SK-N-MC (cell line): ENCODE data around the gene DLG2.

Experiments used
- DNase-seq: peaks from one replicate; pipeline ENCODE4 v3.0.0-alpha.2; 2011; ENCODE audit warnings: low read depth, low spot score
- H3K27ac ChIP-seq: fragments of 200-600 bp; sonication (generic); 2 replicates; pipeline ENCODE4 v1.5.1; 2016; ENCODE audit warnings: mixed run types
- H3K36me3 ChIP-seq: fragments of 200-600 bp; sonication (generic); 2 replicates; pipeline ENCODE4 v1.6.1; 2017; ENCODE audit warnings: antibody characterized with exemption, low read length, mixed read lengths; ENCODE audit not compliant: insufficient read depth
- H3K4me3 ChIP-seq: fragments of 200-600 bp; sonication (generic); 2 replicates; pipeline ENCODE4 v1.5.1; 2016
- H3K9ac ChIP-seq: fragments of 200-600 bp; sonication (generic); 2 replicates; pipeline ENCODE4 v1.8.0; 2017; ENCODE audit warnings: mixed run types, mixed read lengths; ENCODE audit not compliant: insufficient read length
- H3K9me3 ChIP-seq: fragments of 200-600 bp; sonication (generic); 2 replicates; pipeline ENCODE4 v1.6.1; 2017; ENCODE audit warnings: low read depth, mild to moderate bottlenecking, antibody characterized with exemption, low read length, moderate library complexity, mixed read lengths
- EZH2 ChIP-seq: fragments of 200-600 bp; sonication (generic); IDR thresholded peaks from one replicate; pipeline ENCODE4 v1.6.1; 2017; ENCODE audit warnings: antibody characterized with exemption
- FOXP2 ChIP-seq: optimal IDR thresholded peaks from 2 replicates; pipeline ENCODE3; 2011; ENCODE audit warnings: mild to moderate bottlenecking, moderate library complexity; ENCODE audit not compliant: insufficient read depth; ENCODE audit errors: extremely low read length, control extremely low read depth
- POLR2AphosphoS5 ChIP-seq: IDR thresholded peaks from 2 replicates; pipeline ENCODE4 v1.6.1; 2012; ENCODE audit warnings: mild to moderate bottlenecking, low read depth, low read length, borderline replicate concordance

DLG2 gene

GRCh38 chr11:85196968-85197367, 430.2 kb downstream of the DLG2 start:
- Histone ChIP-seq H3K4me3 (no peak overlapping the region), H3K9me3 (no peaks in the 10 kb centered on the region)
- no peak for TF ChIP-seq POLR2AphosphoS5
- no peak for TF ChIP-seq EZH2
- TF ChIP-seq FOXP2 = no peak

GRCh38 chr11:85195934-85196333, 431.2 kb downstream of the DLG2 start:
- Histone ChIP-seq H3K27ac (no peak overlapping the region), H3K36me3 (no peaks in the 10 kb centered on the region), H3K9ac (no peak overlapping the region), H3K4me3 (no peak overlapping the region), H3K9me3 (no peaks in the 10 kb centered on the region)
- DNase-seq = no peak
- TF ChIP-seq POLR2AphosphoS5 (no peak), EZH2 (no peak), FOXP2 (no peak)

More at GRCh38 chr11:85196968-85197367, 430.2 kb downstream of the DLG2 start:
- Histone ChIP-seq H3K27ac (no peak overlapping the region), H3K36me3 (no peaks in the 10 kb centered on the region), H3K9ac (no peak overlapping the region)
- DNase-seq = no peak

DNA sequence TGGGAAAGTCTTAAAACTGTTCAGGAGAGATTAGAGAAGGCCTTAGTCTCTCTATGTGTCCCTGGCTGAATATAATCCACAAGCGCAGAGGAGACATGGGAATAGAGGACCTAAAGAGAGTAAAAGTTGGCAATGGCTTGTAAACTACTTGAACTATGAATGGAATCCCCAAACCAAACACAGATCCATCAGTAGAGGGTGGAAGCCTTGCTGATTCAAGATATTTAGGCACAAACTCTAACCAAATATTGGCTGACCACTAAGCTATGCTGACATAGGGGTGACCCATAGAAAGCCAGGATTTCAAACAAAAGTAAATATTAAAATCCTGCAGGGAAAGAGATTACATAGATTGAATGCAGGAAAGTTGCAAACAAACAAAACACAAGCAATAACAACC, 439.2 kb downstream of the DLG2 start:
- Histone ChIP-seq H3K36me3 (no peaks in the 10 kb centered on the region), H3K9ac (no peak overlapping the region), H3K4me3 (no peak overlapping the region), H3K27ac (no peak overlapping the region), H3K9me3 (no peaks in the 10 kb centered on the region)
- no peak for DNase-seq
- no peak for TF ChIP-seq EZH2
- TF ChIP-seq FOXP2 = no peak
- TF ChIP-seq POLR2AphosphoS5 = no peak

DNA sequence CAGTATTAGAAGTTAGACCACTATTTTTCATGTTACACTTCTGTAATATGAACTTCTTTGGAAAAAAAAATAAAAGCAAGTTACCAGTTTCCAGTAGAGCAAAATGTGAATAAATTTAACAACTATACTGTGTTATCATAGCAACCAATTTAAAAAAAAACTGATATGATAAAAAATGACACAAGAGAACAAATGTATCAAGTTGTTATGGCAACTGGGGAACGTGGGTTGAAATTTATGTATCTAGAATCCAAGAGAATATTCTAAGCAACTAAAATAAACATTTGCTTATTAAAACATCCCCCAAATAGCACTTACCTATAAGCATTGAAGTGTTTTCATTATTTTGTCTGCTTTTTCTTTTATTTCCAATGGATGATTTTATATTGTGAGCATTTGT, 442.4 kb downstream of the DLG2 start:
- no peak overlapping the region for H3K27ac ChIP-seq
- H3K9me3 ChIP-seq = no peaks in the 10 kb centered on the region
- DNase-seq = no peak
- no peak overlapping the region for H3K9ac ChIP-seq
- H3K4me3 ChIP-seq = no peak overlapping the region
- TF ChIP-seq POLR2AphosphoS5 = no peak
- no peak for TF ChIP-seq EZH2
- no peak for TF ChIP-seq FOXP2
- no peaks in the 10 kb centered on the region for H3K36me3 ChIP-seq

- TF ChIP-seq EZH2 (no peak), POLR2AphosphoS5 (no peak), FOXP2 (no peak)
- Histone ChIP-seq H3K9ac (no peak overlapping the region), H3K27ac (no peak overlapping the region), H3K9me3 (no peaks in the 10 kb centered on the region), H3K4me3 (0 out of 2 replicates have a peak overlapping the region, but pooled peaks have one; percentile 0), H3K36me3 (no peaks in the 10 kb centered on the region)
- DNase-seq = peak; percentile 66
Measured at GRCh38 chr11:85182441-85183387, 444.4 kb downstream of the DLG2 start.

GRCh38 chr11:85180528-85180927, 446.6 kb downstream of the DLG2 start:
- H3K9ac ChIP-seq = no peak overlapping the region
- no peak for DNase-seq
- H3K9me3 ChIP-seq = no peaks in the 10 kb centered on the region
- no peak for TF ChIP-seq POLR2AphosphoS5
- no peak for TF ChIP-seq FOXP2
- no peak for TF ChIP-seq EZH2
- no peaks in the 10 kb centered on the region for H3K36me3 ChIP-seq
- no peak overlapping the region for H3K4me3 ChIP-seq
- no peak overlapping the region for H3K27ac ChIP-seq

DNA sequence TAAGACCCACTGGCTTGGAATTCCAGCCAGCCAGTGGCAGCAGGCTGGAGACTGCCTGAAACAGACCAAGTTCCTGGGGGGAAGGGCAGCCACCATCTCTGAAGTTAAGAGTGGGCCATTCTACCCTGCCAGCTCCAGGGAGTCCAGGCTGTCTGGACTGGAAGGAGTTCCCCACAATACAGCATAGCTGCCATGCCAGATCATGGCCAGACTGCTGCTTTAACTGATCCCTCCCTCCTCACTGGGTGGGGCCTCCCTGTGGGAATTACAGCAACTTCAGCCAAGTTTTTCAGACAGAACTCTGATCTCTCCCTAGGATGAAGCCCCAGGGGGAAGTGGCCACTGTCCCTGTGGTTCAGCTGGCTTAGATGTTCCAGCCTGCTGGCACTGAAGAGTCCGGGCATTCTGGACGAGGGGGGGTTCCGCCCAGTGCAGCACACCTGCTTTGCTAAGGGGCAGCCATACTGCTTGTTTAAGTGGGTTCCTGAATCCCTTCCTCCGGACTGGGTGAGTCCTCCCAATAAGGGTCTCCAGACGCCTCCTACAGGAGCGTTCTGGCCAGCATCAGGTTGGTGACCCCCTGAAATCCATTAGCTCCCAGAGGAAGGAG, 455.4 kb downstream of the DLG2 start:
- Histone ChIP-seq H3K9me3 (no peaks in the 10 kb centered on the region), H3K9ac (no peak overlapping the region), H3K4me3 (no peak overlapping the region), H3K36me3 (no peaks in the 10 kb centered on the region), H3K27ac (no peak overlapping the region)
- no peak for DNase-seq
- TF ChIP-seq EZH2 (no peak), FOXP2 (no peak), POLR2AphosphoS5 (no peak)

DNA sequence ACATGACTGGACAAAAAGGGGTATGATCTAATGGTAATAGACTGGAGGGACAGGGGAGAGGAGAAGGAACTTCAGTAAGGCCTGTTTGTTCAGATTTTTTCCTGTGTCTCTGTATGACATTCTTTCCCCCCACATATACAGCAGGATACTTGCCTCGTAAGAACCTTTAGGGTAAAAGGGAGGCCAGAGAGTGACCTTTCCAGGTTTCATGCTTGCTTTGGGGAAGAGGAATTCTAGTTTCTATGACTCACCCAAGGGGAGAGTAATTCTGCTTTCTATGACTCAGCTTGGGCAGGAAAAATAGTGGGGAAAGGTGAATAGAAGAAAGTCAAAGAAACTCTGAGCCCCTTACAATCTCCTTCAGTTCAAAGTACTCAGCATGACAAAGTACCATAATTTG, 457.0 kb downstream of the DLG2 start:
- TF ChIP-seq POLR2AphosphoS5 (no peak), FOXP2 (no peak), EZH2 (no peak)
- DNase-seq = no peak
- Histone ChIP-seq H3K27ac (no peak overlapping the region), H3K36me3 (no peaks in the 10 kb centered on the region), H3K9me3 (no peaks in the 10 kb centered on the region), H3K4me3 (no peak overlapping the region), H3K9ac (no peak overlapping the region)
